Midbrain (tissue), 1 donor: ENCODE data around the gene ZNF514.

Experiments used
- DNase-seq: peaks from one replicate; lab custom pipeline; 2025; lab: John Stamatoyannopoulos, UW

The ZNF514 gene

GRCh38 chr2:95159690-95160449 lies at the start of gene ZNF514:
TSS of gene ZNF514 (minus strand) at chr2:95159848. CDS start at chr2:95153253, 6,595 bp downstream.
- DNase-seq: peak; percentile 81

DNA sequence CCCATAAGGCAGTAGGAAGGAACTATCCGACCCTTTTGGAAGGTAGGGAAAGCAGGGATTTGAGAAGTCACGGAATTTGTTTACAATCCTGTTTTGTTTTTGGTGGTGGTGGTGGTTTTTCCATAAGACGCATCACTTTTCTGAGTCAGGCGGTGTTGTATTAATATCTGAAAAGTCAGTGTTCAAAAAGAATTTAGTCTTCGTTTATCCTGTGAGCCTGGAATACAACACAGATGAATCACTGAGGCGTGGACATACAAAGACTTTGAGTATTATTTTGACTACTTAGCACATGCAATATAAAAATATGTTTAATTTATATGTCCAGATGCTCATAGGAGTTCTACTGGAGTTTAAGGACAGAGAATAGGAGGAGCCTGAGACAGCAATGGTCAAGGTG lies 48.5 kb upstream of the ZNF514 start:
- DNase-seq: no peak

- DNase-seq: peak; percentile 93
Measured at GRCh38 chr2:95207111-95207961, 47.7 kb upstream of the ZNF514 start, which contains the start of gene ZNF892. TSS of gene ZNF892 (plus strand) at chr2:95207521. CDS start at chr2:95207816, 295 bp downstream.

GRCh38 chr2:95206096-95206495 lies 46.4 kb upstream of the ZNF514 start:
- no peak for DNase-seq

DNA sequence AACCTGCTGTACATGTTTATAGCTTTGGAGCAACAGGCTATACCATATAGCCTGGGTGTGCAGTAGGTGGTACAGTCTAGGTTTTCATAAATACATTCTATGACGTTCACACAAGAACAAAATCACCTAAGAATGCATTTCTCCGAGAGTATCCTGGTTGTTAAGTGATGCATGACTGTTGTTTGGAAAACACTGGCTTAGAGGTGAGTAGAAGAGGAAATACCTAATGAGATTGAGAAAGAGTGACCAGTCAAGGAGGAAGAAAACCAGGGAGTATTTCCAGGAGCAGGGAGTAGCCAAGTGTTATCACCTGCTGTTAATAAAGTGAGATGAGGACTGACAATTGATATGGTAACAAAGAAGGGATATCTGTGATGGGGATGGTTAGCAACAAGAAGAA lies 44.7 kb upstream of the ZNF514 start:
- no peak for DNase-seq

- no peak for DNase-seq
Measured at GRCh38 chr2:95203911-95204310, 44.3 kb upstream of the ZNF514 start.

GRCh38 chr2:95192956-95193355 lies 33.3 kb upstream of the ZNF514 start:
- peak; percentile 26 for DNase-seq

DNA sequence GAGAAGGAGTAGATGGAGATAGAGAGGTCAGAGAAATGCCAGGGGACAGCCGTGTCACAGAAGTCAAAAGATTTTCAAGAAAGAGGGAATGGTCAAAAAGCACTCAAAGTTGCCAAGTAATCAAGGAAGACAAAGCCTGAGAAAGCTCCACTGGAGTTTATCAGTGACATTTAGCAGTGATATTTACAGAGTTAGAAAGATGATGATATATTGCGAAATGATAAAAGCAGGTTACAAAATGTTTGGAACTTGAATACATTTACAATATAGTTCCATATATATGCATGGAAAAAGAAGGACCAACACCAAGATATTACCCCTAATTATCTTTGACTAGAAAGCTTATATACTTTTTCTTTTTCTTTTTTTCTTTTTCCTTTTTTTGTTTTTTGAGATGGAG lies 26.3 kb upstream of the ZNF514 start:
- DNase-seq: no peak

- no peak for DNase-seq
Measured at GRCh38 chr2:95185197-95185596, 25.5 kb upstream of the ZNF514 start.

GRCh38 chr2:95181774-95182173 lies 22.1 kb upstream of the ZNF514 start:
- no peak for DNase-seq

DNA sequence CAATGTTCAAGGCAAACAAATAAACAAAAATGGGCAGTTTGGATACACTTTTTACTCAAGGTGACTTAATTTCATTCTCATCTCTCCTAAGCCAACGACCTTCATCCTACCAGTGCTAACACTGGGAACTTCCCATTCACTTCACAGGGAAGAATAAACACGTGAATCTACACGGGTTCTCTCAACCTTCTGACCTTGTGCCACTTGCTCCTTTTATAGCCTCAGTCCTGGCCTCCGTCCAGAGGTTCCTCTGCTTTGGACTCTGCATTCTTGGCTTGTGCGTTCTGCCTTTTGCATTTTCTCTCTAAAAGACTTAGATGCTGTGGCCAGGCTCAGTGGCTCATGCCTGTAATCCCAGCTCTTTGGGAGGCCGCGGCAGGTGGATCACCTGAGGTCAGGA lies 19.8 kb upstream of the ZNF514 start:
- DNase-seq: no peak

DNA sequence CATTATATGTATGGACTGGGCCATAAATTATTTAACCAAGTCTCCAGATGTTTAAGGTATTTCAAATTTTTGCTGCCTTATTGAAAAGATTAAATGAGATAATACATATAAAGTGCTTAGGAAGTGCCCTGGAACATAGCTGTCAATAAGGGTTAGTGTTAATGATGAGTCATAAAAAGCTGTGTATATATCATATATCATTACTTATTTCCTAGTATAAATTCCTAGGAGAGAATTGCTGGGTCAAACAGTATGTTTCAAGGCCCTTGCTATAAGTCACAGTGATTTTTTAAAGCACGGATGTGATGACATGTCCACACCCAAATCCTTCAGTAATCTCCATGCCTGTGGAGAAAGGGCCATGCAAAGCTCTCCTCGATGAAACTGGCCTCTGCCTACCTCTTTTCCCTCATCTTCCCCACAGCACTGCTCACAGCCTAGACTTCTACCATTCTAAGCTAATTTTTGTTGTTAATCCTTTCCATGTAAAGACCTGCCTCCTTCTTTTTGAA lies 14.4 kb upstream of the ZNF514 start:
- no peak for DNase-seq

DNA sequence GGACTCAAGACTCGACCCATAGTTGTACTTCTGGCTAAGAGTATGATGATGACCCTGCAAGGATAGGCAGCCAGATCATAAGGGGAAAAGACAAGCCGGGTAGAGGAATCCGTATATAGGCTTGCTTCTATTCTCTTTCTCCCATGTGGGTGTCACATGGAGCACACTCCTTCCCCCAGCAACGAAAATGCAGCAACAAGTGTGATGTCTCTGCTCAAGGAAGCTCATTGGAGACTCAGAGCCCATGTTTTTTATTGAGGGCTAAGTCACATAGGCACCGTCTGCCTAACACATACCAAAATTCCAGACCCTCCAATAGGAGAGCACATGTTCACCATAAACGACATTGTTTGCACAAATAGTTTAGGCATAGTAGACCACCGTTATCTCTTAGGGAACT lies 12.3 kb upstream of the ZNF514 start:
- no peak for DNase-seq

GRCh38 chr2:95166065-95166763 lies 6.6 kb upstream of the ZNF514 start:
- no peak for DNase-seq

DNA sequence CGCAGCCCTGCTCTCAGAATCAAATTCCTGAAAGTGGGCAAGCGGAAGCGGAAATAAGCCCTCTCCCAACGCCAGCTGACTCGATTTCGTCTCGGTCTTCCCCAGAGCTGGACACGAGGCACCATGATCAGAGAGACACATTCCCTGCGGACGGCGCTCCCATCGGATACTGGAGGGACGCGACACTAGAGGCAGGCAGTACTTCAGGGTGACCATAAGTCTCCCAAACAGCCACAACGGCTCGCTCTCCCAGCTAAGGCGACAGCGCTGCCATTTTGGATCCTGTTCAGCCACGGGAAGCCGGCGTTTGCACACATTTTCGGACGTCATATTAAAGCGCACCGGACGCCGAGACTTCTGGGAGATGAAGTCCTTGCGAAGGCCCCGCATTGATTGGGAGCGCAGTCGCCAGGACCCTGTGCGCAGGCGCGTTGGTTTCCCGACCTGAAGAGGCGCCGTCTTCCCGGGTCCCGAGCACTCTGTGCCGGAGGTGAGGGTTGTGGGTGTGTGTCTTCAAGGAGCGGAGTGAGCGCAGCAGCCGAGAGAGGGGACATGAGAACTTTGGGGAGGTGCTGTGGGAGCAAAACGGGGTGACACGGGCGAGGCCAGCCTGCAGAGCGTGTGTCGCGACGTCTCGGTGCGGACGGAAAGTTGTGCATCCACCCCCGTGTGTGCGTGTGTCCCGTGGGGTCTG lies 5.9 kb upstream of the ZNF514 start, which contains the start of gene ZNF2:
Gene ZNF2 (plus strand): TSS at position 439 of the 694 bp plus-strand sequence. CDS start 10,418 bp downstream, outside the sequence.
- peak; percentile 99 for DNase-seq

- DNase-seq: no peak
Measured at GRCh38 chr2:95165030-95165370, 5.4 kb upstream of the ZNF514 start.

DNA sequence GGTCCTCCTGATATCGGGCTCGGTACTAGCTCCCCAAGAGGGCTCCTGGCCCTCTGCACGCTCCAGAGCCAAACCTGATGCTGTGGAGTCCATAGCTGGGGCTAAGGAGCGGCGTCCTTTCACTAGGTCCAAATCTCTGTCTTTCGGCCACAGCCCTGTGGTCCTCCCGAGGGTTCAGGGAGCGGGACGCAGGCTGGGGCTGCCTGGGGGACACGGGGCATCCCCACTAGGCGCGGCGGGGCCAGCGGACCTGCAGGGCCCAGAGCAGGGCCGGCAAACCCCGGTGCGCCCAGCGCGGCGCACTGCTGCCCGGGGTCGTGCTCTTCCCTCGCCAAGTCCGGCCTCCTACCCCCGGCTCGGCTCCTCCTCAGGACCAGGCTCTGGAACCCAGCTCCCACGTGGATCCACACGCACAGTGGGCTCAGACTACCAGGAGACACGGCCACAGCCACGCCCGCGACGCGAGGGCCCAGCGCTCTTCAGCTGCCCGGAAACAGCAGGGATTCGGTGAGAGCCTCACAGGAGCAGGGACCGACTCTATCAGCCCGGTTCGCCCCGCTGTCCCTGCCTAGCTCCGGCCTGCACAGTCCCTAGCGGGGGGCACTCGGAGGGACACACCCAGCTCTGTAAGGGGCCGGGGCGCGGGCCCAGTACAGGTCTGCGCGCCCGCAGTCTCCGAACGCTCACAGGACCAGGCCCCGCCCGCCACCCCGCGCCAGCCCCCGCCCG lies 593 bp downstream of the ZNF514 start:
- DNase-seq: peak; percentile 51

DNA sequence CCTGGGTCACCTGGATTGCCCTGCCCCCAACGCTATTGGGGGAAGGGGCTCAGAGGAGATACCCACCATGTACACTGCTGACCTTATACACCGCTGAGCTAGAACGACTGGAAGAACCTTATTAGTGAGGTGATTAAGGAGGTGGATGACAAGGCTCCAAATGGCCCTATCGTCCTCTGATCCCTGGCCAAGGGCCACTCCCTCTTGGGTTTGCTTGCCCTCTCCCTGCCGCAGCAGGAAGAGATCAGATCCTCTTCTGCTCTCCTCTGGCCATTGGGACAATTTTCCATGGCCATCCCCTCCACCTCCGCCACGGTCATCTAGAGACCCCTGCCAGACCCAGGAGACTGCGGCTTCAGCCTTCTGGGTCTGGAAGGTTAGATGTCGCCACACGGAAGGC lies 1.2 kb downstream of the ZNF514 start:
- no peak for DNase-seq

GRCh38 chr2:95149397-95149984 lies 10.2 kb downstream of the ZNF514 start:
- no peak for DNase-seq

- DNase-seq: no peak
Measured at GRCh38 chr2:95143838-95144237, 15.8 kb downstream of the ZNF514 start.

DNA sequence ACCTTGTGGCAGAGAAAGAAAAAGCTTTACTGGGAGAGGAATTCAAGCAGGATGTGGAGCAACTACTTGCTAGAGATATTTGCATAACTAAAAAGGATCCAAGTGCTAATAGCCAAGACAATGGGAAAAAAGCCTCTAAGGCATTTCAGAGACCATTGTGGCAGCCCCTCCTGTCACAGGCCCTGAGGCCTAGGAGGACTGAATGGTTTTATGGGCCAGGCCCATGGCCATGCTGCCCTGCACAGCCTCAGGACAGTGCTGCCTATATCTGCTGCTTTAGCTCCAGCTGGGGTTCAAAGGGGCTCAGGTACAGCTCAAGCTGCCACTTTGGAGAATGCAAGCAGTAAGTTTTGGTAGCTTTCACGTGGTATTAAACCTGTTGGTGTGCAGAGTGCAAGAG lies 20.9 kb downstream of the ZNF514 start:
- no peak for DNase-seq
